Measurements from ENCODE around the gene LRRC72.
"Not testable (repeated sequence)": the region's sequence is repeated elsewhere in the genome, so short reads cannot be mapped to it uniquely, and the experiment has no call there.

The LRRC72 gene

GRCh38 chr7:16493266-16493665, 33.4 kb upstream of the LRRC72 start:
- TF ChIP-seq, protein P1, sequence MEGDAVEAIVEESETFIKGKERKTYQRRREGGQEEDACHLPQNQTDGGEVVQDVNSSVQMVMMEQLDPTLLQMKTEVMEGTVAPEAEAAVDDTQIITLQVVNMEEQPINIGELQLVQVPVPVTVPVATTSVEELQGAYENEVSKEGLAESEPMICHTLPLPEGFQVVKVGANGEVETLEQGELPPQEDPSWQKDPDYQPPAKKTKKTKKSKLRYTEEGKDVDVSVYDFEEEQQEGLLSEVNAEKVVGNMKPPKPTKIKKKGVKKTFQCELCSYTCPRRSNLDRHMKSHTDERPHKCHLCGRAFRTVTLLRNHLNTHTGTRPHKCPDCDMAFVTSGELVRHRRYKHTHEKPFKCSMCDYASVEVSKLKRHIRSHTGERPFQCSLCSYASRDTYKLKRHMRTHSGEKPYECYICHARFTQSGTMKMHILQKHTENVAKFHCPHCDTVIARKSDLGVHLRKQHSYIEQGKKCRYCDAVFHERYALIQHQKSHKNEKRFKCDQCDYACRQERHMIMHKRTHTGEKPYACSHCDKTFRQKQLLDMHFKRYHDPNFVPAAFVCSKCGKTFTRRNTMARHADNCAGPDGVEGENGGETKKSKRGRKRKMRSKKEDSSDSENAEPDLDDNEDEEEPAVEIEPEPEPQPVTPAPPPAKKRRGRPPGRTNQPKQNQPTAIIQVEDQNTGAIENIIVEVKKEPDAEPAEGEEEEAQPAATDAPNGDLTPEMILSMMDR (IDR thresholded peaks at IDR 0.05; ENCODE audit: extremely low read depth, insufficient read depth, missing control alignments), result no peak
- no peak for DNase-seq (ENCODE audit: low spot score)
- in situ Hi-C loops (cut with MboI; ENCODE audit: low pct_unique_long_range_greater_than_20kb, low sequenced_read_pairs, unreplicated experiment), result no loop called here

GRCh38 chr7:16494551-16494950, 32.1 kb upstream of the LRRC72 start:
- no peak for DNase-seq (ENCODE audit: low spot score)
- in situ Hi-C loops (cut with MboI; ENCODE audit: low pct_unique_long_range_greater_than_20kb, low sequenced_read_pairs, unreplicated experiment), result no loop called here
- TF ChIP-seq, protein P1 (IDR thresholded peaks at IDR 0.05; ENCODE audit: extremely low read depth, insufficient read depth, missing control alignments), result no peak

- TF ChIP-seq, protein P1 (IDR thresholded peaks at IDR 0.05; ENCODE audit: extremely low read depth, insufficient read depth, missing control alignments), result no peak
- in situ Hi-C loops (cut with MboI; ENCODE audit: low pct_unique_long_range_greater_than_20kb, low sequenced_read_pairs, unreplicated experiment), result no loop called here
- DNase-seq (ENCODE audit: low spot score), result no peak
Measured at GRCh38 chr7:16494955-16495719, 31.5 kb upstream of the LRRC72 start.

- in situ Hi-C loops (cut with MboI; ENCODE audit: low pct_unique_long_range_greater_than_20kb, low sequenced_read_pairs, unreplicated experiment), result no loop called here
- TF ChIP-seq, protein P1 (IDR thresholded peaks at IDR 0.05; ENCODE audit: extremely low read depth, insufficient read depth, missing control alignments), result no peak
- no peak for DNase-seq (ENCODE audit: low spot score)
Measured at GRCh38 chr7:16498122-16498521, 28.5 kb upstream of the LRRC72 start.

DNA sequence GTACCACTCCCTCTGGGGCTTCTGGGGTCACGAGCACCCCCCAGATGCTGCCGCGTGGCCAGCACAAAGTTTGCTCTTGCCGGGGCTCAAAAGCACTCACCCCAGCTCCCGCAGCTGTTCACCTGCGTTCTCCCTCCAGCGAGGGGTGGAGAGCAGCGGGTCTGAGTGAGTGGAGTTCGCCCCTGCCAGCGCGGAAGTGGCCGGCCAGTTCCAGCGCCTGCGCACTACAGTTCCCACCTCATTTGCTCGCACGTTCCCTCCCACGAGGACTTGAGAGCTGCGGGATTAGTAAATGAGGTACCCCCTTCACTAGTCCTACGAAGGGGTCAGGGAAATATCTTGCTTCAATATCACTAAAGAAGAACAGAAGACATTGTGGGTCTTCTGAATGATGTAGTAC, 24.3 kb upstream of the LRRC72 start:
- no peak for DNase-seq (ENCODE audit: low spot score)
- in situ Hi-C loops (cut with MboI; ENCODE audit: low pct_unique_long_range_greater_than_20kb, low sequenced_read_pairs, unreplicated experiment), result no loop called here
- TF ChIP-seq, protein P1 (IDR thresholded peaks at IDR 0.05; ENCODE audit: extremely low read depth, insufficient read depth, missing control alignments), result no peak

DNA sequence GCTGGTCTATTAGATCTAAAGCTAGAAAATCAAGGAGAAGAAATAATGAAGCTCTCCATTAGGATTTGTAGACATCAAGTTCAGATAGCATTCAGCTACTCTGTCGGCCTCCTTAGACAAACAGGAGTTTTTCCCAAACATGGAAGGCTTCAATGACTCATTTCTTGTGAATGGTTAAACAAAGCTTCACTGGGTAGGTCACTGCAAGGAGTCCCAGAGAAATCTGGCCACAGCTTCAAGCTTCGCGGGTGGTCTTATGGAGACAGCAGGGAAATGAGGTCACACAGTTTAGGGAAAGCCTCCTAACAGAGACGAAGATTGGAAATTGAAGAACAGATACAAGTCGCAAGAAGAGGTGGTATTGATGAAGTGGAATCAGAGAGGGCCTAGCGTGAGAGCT, 22.6 kb upstream of the LRRC72 start:
- in situ Hi-C loops (cut with MboI; ENCODE audit: low pct_unique_long_range_greater_than_20kb, low sequenced_read_pairs, unreplicated experiment), result no loop called here
- DNase-seq (ENCODE audit: low spot score), result no peak

DNA sequence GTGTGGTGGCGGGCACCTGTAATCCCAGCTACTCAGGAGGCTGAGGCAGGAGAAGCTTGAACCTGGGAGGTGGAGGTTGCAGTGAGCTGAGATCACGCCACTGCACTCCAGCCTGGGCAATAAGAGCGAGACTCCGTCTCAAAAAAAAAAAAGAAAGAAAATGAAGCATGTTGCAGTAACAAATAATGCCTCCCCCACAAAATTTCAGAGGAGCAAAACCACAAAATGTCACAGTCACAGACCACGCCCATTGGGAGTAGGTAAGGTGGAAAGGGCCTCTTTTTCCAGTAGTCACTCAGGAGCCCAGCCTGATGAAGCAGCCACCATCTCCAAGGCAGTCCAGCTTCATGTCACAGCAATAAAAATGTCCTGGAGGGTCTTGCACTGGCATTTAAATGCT, 20.2 kb upstream of the LRRC72 start:
- DNase-seq (ENCODE audit: low spot score); in situ Hi-C loops (cut with MboI; ENCODE audit: low pct_unique_long_range_greater_than_20kb, low sequenced_read_pairs, unreplicated experiment): not testable (repeated sequence)

More for the DNA sequence above, 22.6 kb upstream of the LRRC72 start:
- TF ChIP-seq, protein P1 (IDR thresholded peaks at IDR 0.05; ENCODE audit: extremely low read depth, insufficient read depth, missing control alignments), result no peak
